Stimulated activated CD8-positive, alpha-beta memory T cell treated with anti-CD3 and anti-CD28 coated beads, Interleukin-15, amount 100 ng/mL, for 48 hours (primary cell): Measurements from ENCODE around the gene C12orf60.

ENCODE experiments used
- DNase-seq, 2 donors: peaks; one replicate each; pipeline ENCODE4 v3.0.0-alpha.2; 2020; ENCODE audit warnings: low read depth in 2 of 2

The C12orf60 gene

DNA sequence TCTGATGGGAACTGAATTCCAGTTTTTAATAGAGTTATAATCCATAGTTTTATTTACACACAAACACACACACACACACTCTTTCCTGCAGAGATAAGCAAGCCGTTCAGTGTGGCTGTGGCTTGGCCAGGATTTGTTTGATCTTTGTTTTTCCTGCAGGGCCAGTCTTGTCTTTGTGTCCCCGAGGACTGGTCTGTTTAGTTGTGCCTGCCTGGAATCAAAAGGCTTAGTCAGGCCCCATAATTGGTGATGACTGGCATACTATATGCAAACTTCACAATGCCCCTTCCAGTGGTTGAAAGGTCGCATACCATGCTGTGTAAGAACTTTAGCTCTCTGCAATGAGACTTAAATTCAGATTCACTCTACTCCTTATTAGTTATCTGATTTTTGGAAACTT lies 26.2 kb upstream of the C12orf60 start:
- DNase-seq: no peak

DNA sequence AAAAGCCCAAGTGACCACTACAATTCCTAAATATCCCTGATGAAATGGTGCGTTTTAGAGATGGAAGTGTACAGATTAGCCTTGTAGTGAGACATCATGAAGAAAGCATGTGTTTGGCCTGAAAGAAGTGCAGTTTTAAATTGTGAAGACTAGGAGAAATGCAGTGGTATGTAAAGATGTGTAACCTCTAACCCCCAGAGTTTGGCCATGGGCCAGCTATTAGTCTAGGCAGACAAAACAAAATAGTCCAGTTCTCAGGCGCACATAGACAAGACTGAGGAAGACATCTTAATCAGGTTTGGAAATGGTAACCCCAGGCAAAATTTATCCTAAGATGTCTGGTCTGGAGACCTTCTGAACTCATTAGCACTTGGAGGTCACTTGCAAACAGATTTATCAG lies 23.6 kb upstream of the C12orf60 start:
- DNase-seq: no peak

DNA sequence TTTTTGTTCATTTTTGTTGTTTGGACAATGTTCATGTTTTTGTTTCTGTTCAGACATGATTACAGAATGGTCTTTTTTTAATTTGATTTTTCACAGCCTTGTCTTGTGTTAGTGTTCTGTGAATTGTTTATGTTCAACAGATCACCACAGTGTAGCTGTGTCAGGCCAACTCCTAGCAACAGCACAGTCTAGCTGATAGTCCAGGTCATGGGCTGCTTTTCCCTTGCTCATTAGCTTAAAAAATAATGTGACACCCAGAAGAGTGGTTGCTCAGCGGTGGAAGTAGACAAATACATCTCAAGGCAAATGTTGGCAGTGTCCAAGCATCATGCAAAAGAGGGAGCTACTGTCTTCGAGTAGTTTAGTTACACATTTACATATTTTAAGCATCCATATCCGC lies 22.6 kb upstream of the C12orf60 start:
- no peak for DNase-seq

DNA sequence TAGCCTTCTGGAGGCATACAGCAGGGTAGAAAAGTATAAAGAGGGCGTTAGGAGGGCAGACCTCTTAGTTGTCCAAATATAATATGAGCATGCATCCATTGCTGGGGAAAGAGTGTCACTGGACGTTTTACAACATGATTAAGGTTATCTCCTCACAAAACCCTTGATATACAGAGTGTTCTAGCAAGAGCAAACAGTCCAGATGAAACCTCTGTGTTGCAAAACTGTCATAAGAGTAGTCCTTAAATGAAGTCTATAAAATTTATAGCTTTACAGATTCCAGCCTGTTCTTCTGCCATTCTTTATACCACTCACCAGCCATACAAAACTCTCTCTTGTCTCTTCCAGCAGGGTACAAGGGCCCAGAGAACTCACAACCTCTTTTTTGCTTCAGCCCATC lies 21.9 kb upstream of the C12orf60 start:
- DNase-seq: no peak

DNA sequence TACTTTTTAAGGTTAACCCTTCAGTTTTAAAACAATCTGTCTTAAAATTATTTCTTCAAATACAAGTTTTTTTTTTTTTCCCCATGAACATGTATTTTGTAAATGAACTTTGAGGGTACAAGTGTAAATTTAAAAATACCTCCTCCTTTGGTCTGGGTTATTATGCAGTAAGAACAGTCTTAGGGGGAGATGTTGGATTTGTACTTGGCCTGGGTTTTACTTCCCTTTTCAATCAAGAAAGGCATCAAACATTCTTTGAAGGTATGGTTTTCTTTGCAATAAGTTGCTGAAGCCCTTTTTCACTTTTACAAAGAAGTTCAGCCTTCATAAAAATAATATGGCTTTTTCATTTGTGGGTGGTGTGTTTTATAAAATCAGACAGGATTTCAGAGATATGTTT lies 20.7 kb upstream of the C12orf60 start:
- no peak for DNase-seq

DNA sequence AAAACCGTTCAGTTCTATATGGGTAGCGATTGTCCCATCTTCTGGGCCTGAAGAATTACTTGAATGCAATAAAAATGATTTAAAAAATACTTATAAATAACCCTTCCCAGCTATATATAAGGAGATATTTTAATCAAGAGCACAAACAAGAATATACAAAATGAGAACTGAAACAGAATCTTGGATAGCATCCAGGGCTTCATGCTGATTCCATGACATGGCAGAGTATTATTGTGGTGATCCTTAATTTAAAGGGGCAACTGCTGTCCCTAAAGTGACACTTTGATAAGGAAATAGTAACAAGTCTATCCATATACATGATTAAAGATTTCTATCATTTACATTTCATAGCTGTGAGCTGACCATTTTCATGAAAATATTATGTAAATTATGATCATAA lies 19.0 kb upstream of the C12orf60 start:
- DNase-seq: no peak

DNA sequence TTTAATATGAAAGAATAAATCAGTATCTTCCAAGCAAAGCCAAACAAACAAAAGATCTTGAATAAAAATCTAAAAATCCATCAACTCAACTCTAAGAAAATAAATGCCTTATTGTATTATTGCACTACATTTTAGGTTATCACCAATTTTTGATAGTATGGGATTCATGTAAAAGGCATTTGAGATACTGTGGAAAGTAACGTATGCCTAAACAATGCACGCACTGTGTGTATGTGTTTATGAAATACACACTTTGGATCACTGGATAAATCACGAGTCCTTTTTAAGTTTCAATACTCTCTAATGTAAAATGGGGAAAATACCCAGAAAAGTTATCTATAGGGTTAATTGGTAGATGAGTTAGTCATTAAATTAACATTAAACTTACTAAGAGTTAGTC lies 17.9 kb upstream of the C12orf60 start:
- DNase-seq: no peak

DNA sequence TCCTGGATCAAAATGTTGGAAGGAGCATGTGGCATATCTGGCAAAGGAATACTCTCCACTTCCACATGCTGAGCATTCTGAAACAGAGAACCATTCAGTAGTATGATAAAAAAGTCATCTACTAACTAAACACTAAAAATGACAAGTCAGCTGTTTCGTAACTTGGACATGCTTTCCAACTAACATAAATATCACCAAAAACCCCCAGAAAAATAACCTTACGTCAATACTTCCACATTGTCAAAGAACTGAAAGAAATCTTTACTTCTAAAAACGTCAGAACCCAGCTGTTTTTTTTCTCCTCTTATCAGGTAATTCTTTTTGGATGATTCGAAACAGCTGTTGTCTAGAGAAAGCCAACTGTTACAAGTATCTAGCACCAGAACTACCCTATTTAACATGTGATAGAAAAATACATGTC lies 8.4 kb upstream of the C12orf60 start:
- no peak for DNase-seq

DNA sequence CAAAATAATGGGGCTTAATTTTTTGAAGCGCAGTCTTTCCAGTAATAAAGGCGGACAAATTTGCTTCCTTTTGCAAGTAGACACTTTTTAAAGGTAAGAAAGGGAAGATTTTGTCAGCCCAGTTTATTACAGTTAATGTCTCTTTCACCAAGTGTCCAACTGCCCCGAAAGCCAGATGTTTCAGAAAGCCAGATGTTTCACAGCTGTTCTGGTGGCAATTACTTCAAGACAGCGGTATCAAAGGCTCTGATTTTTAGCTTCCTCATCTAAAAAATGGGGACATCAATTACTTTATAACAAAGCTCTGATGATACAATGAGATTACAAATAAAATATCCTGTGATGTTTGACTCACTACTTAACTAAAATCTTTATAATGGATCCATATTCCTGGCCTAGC lies 1.2 kb upstream of the C12orf60 start:
- DNase-seq: no peak

DNA sequence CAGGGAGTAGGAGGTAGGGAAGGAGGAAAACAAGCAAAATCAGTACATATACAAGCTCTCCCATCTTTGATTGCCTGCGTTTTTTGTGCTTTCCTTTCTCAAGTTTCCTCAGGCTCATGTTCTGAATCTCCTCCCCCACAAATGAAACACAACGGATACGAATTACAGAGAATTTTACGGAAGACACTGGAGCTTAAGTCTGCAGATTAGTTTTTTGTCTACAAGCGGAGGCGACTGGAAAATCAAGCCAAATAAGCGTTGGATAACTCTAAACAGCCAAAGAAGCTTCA lies 804 bp upstream of the C12orf60 start:
- no peak for DNase-seq

DNA sequence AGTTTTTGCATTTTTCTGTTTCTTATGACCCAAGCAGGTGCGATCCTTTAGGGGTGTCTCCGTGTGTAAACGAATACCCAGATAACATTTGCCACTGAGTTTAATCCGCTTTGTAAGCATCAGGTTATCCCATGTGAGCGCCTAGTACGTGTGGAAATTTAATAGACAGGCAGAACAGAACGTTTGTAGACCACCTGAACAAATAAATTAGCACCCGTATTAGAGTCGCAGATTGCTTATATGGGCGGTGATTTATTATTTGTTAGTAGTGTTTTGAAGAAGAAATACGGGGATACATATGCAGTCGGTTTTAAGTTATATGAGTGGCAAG lies 325 bp downstream of the C12orf60 start:
- DNase-seq: no peak

DNA sequence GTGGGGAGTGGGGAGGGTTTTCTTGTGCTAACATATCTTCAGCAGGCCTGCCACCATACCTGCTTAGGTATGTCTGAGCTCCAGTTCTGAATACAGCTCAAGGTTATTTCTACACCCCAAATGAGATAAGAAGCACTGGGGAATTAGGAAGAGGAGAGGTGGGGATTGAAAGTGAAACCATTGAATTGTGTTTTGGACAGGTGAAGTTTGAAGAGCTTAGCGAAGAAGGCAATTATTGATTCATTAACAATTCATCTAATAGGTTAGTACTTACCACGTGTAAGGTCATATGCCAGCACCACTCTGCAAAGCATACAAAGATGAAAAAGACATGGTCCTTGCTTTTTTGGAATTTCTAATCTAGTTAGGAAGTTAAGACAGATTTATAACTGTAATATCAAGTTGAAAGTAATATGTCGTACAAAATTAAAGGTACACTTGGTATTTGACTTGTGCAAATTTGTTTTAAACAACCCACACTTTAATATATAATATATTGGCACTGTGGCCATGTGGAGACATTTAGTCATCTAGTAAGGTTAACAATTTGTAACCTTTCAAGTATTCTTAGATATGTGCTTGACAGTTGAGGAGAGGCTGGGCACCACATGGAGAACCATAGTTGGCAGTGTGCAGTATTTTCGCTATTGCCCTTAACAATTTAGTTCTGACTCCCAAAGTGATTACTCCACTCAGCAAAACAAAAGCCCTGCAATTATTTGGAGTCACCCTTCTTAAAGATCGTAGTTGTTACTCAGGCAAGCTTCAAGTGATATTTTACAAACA lies 6.9 kb downstream of the C12orf60 start:
- no peak for DNase-seq

DNA sequence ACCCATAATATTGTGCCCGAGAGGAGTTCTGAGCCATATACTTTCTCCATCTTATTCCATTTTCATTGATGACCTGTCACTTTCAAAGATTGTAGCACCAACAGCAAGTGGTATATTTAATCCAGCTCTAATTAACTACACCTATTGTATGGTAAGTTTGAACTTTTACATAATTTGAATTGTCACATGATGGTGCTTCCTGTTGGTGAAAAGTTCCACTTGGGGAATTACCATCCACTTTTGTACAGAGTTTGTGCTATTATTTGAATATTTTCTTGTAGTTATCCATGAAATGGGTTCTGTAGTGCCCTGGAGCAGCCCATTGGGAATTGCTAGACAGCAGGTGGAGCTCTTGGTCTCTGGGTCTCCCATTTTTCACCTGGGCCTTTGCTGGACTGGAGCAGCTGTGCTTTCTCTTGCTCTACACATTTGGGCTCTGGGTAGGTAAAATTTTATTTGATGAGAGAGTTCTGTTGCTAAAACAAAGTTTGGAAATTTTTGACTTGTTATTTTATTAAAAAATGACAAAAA lies 7.5 kb downstream of the C12orf60 start:
- no peak for DNase-seq

DNA sequence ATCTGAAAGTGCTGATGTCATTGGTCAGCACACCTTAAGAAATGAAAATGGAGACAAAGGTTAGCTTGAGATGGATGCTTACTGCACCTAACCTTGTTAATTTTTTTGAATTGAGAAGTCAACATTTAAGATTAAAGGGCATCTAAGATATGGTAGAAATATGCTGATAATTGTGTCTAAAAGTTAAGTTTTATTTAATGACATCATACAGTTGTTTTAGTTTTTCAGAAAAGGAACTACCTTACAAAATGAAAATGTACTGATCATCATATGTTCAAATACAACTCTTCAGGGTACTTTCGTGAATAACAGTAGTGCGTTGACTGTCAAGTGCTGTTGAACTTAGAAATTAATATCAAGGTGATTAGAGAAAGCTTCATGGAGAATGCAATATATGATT lies 8.0 kb downstream of the C12orf60 start:
- DNase-seq: no peak

DNA sequence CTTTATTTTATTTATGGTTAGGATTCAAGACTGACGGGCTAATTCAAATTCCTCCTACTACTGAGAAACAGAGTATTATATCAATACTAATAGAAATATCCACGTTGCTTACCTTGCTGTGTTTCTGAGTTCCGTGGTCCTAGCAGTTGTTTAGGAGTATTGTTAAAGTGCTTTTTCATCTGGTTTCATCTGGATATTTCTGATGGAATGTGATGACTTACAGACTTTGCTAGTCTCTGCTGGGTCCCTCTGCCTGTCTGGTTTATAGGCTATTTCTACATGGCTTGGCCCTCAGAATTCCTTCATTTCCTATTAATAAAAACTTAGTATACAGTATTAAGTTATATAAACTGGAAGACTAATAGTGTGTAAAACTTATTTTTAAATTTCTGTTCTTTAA lies 10.5 kb downstream of the C12orf60 start, which contains the start of gene SMCO3:
SMCO3 (minus strand) TSS at position 169 of the 400 bp plus-strand sequence. CDS start 7,502 bp downstream, outside the sequence.
- no peak for DNase-seq

DNA sequence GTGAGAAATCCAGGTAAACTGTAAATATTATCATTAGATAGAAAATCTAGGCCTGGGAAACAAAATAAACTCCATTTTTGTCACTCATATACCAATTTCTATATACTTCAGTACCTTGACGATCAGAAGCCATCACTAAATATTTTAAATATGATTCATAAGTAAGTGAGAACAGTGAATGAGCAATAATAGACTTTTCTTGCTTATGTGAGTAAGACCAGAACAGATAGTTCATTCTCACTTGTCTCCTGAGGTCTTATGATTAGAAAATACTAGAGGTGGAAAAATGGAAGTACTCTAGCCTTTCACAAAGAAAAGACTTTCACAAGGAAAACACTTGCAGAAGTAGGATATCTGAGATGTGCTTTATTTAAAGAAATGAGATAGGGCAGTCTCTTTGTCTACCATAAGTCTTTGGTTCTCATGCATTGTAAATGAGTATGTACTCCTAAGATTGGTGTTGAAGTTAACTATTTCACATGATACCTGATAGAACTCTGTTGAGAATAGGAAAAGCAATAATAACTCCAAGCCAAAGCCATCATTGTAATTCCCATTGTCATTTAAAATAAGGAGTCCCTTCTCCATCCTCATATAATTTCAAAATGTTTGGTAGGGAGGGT lies 20.7 kb downstream of the C12orf60 start:
- DNase-seq: no peak

DNA sequence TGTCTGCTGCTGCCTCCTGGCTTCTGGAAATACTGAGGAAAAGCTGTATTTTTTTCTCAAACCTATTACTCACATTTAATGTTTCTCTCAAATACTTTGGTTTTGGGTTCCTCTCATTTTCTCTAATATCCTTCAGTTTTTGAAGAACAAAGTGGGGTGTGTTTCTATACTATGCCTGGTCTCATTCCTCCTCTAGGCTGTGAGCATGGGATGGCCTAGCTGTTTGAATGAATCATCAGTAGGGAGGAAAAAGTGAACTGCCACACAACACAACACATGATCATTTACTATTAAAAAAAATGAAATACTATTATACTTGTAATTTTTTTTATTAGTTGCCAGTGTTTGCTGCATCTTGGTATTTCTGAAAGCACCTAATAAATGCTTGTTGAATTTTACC lies 21.8 kb downstream of the C12orf60 start:
- DNase-seq: no peak

DNA sequence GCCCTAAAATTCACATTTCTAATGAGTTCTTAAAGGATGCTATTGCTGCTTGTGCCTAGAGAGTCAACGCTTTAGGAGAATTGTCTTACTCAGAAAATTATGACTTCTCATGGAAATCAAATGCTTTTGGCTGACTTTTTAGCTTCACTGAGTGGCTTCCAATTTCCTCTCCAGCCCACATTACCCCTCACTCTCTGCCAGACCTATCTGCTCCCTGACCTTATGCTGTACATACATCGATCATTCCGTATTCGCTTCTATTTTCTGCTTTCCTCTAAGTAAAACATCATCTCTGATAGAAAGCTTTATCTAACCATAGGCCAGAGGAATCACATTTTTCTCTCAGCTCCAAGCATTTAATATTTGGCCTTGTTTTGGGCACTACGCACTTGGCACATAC lies 23.0 kb downstream of the C12orf60 start:
- DNase-seq: no peak

DNA sequence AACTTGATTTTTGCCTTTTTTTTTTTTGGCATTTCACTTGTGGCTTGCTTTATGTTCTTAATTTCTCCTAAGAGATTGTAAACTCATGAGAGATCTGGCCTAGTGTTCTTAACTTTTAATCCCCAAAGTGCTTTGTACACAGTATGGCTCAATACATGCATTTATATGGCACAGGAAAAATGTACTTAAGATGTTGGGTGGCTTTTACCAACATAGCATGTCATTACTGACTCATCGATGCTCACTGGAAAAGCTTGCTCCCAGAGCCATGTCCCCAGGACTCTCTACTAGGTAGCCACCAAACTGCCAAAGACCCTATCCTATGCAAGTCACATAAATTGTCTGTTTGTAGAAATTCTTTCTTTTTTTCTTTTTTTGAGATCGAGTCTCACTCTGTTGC lies 23.6 kb downstream of the C12orf60 start:
- no peak for DNase-seq

DNA sequence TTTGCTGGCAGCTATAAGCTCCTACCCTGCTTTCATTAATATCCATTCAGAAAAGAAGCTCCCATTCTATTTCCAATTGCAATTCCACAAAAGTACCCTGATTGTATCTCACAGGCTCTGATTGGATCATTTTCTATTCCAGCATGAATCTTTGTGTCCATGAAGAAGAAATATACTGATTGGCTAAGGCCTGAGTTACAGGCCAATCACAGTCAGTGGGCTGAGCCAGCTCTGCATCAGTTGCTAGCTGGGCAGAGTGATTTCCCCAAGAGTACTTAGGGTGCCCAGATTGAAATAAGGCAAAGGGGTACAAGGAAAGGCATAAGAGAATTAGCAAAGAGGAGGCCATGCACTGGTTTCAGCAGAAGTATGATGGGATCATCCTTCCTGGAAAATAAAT lies 25.4 kb downstream of the C12orf60 start:
- DNase-seq: no peak

DNA sequence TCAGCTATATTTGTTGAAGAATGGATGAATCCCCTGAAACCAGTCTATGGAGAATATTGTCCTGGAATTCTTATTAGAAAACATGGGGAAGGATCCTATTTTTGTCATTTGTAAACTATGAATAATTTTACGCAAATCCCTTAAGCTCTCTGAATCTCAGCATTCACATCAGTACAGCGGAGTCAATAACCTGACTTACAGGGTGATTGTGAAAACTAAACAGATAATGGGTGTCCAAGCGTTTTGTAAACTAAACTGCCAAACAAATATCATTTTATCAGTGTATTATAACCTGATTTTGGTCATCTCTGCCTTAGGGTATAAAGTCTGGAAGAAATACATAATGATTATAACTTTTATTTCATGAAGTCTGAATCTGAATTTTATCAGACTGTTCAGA lies 29.9 kb downstream of the C12orf60 start:
- no peak for DNase-seq

DNA sequence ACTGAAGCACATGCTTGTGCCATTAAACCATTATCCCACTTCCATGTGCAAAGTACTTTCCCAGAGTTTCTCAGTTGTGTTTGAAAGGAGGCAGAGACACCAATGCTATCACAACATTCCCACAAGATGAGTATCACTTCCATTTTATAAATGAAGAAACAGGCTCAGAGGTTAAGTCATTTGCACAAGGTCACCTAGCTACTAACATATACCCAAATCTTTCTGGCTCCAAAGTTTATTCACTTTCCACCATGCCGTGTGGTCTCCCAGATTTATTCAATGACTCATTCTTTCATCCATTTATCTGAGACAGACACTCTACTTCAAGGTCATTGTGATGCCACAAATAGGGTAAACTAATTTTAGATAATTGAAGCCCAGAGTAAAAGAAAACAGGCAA lies 30.5 kb downstream of the C12orf60 start:
- DNase-seq: no peak

DNA sequence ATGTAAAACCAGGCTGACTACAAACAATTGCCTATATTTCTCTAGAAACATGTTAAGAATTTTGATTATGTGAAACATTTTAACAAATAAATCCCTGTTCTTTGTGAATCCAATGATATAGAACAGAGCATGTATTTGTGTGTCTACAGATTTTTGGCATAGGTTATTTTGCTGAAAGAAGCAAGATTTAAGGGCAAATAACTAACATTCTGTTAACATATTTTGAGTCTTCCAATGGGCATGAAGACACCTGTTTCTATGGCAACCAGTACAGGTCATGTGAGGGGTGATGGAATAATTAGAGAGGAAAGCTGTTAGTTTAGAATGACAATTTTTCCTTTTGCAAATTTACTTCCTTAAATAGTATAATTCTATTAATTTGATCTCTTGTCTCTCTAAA lies 31.0 kb downstream of the C12orf60 start:
- no peak for DNase-seq
